ENCODE results near the gene ELMO3. TPM values are rescaled to one million over a fixed set of nuclear protein-coding genes. Genes with fewer than 3 reads are reported as not detected.

ELMO3 gene
- total RNA-seq, 1 experiment from 2014 or later = 8.6 TPM

GRCh38 chr16:67208154-67208896, 9.4 kb downstream of the ELMO3 start:
- TF ChIP-seq CTCF (conservative IDR thresholded peaks at IDR 0.05) = no peak
- no peak overlapping the region for H2BK15ac ChIP-seq (ENCODE audit: low read depth, low read length)
- H3K18ac ChIP-seq (ENCODE audit: insufficient read length, low read depth, low read length) = no peak overlapping the region
- H3K27ac Mint-ChIP-seq = no peak overlapping the region
- H3K27me3 ChIP-seq (ENCODE audit: insufficient read depth, low read length) = no peaks in the 10 kb centered on the region; the same call in 1 of the 2 replicates
- H4K91ac ChIP-seq (ENCODE audit: insufficient read length, low read depth, low read length) = no peak overlapping the region
- DNase-seq = no peak
- peaks cover 10 to 12% of the 10 kb centered on the region in 2 experiments; a peak in 3 of 4 replicates for H3K4me1 Mint-ChIP-seq
- no peak overlapping the region for H3K9ac ChIP-seq (ENCODE audit: extremely low read depth, insufficient read length, low read length)
- no peaks in the 10 kb centered on the region for H3K4me1 ChIP-seq (ENCODE audit: insufficient read depth, low read length)
- peaks cover 20% of the 10 kb centered on the region for H3K27me3 Mint-ChIP-seq (ENCODE audit: low read depth)
- no peak overlapping the region for H3K4ac ChIP-seq (ENCODE audit: low read depth, low read length)
- H3K4me3 Mint-ChIP-seq = no peak overlapping the region
- H3K4me2 ChIP-seq (ENCODE audit: insufficient read depth, insufficient read length, low read length) = no peak overlapping the region
- H3K23me2 ChIP-seq (ENCODE audit: insufficient read length, low read depth, low read length, poor library complexity, severe bottlenecking) = no peaks in the 10 kb centered on the region
- H3K23ac ChIP-seq (ENCODE audit: insufficient read length, low read depth, low read length) = no peak overlapping the region
- H2BK120ac ChIP-seq (ENCODE audit: low read depth, low read length, poor library complexity, severe bottlenecking) = no peak overlapping the region
- H3K56ac ChIP-seq (ENCODE audit: insufficient read length, low read depth, low read length) = no peak overlapping the region
- no peak overlapping the region for H4K8ac ChIP-seq (replicated peaks; ENCODE audit: insufficient read length, low read depth, low read length)
- no peak overlapping the region for H2BK20ac ChIP-seq (ENCODE audit: low read depth, low read length, poor library complexity, severe bottlenecking)
- H3T11ph ChIP-seq (ENCODE audit: low read length) = no peak overlapping the region
- H2BK5ac ChIP-seq (ENCODE audit: insufficient read length, low read length) = no peak overlapping the region
- H4K5ac ChIP-seq (ENCODE audit: insufficient read length, low read depth, low read length) = no peak overlapping the region
- no peaks in the 10 kb centered on the region for H4K20me1 ChIP-seq (ENCODE audit: control insufficient read depth, insufficient read depth, insufficient read length)
- H3K9me3 ChIP-seq (ENCODE audit: control insufficient read depth, low read depth, low read length) = no peaks in the 10 kb centered on the region
- no peak overlapping the region for H3K14ac ChIP-seq (ENCODE audit: insufficient read depth, low read length)
- H2AK5ac ChIP-seq (ENCODE audit: insufficient read length, low read length) = no peak overlapping the region
- H3K79me2 ChIP-seq (ENCODE audit: insufficient read depth, low read length) = no peaks in the 10 kb centered on the region
- no peaks in the 10 kb centered on the region for H3K9me3 Mint-ChIP-seq
- H3K36me3 Mint-ChIP-seq (ENCODE audit: insufficient read depth in 1 of 3, low read depth in 3 of 3) = peaks cover 0 to 4% (median 0%) of the 10 kb centered on the region in 3 experiments; a peak in 2 of 7 replicates
- no CpG with 5 or more reads among the region's 11 CpGs for WGBS (ENCODE audit: extremely low coverage, insufficient read length, low lambda C conversion rate)
- no peak overlapping the region for H2BK12ac ChIP-seq (ENCODE audit: insufficient read length, low read depth, low read length)
- no peak overlapping the region for H2AFZ ChIP-seq (ENCODE audit: low read length)
- no peaks in the 10 kb centered on the region for H3K79me1 ChIP-seq (ENCODE audit: insufficient read depth, low read depth, low read length, poor library complexity, severe bottlenecking)
- H3K27ac ChIP-seq (ENCODE audit: insufficient read length, low read depth, low read length) = no peak overlapping the region

Measured in H9 (cell line).